ENCODE data around the gene ZDHHC8. TPM values are rescaled to one million over a fixed set of nuclear protein-coding genes. Genes with fewer than 3 reads are reported as not detected.

ZDHHC8 gene
- total RNA-seq, 2 donors from 2014 or later = 82.2 to 82.3 TPM

GRCh38 chr22:20131859-20132685 lies 468 bp downstream of the ZDHHC8 start:
- Histone ChIP-seq H3K4me1 (ENCODE audit: control insufficient read depth, insufficient read depth, low read length) (no peaks in the 10 kb centered on the region), H3K9me3 (ENCODE audit: control insufficient read depth, low read length) (no peaks in the 10 kb centered on the region), H3K36me3 (ENCODE audit: control insufficient read depth, insufficient read depth, low read length) (peaks cover 16% of the 10 kb centered on the region), H3K27me3 (ENCODE audit: control insufficient read depth, insufficient read depth, low read length, poor library complexity, severe bottlenecking) (no peaks in the 10 kb centered on the region), H3K27ac (ENCODE audit: low read depth, low read length) (no peak overlapping the region), H3K4me3 (ENCODE audit: low read length) (peak overlapping the region; percentile 75), H3K9ac (ENCODE audit: extremely low read depth, low read length, poor library complexity, severe bottlenecking) (peak overlapping the region; percentile 6)
- H3K27ac Mint-ChIP-seq = no peak overlapping the region
- H3K4me1 Mint-ChIP-seq = no peaks in the 10 kb centered on the region
- no peaks in the 10 kb centered on the region for H3K27me3 Mint-ChIP-seq (ENCODE audit: insufficient read depth)
- peaks cover 11% of the 10 kb centered on the region for H3K36me3 Mint-ChIP-seq (ENCODE audit: low read depth)
- no peak for DNase-seq
- H3K4me3 Mint-ChIP-seq = peak overlapping the region; percentile 57
- no peak for TF ChIP-seq CTCF (conservative IDR thresholded peaks at IDR 0.05)
- H3K9me3 Mint-ChIP-seq = no peaks in the 10 kb centered on the region
- 4 to 6% methylated on average over 16 to 72 of the region's 72 CpGs for WGBS, 2 experiments (ENCODE audit: insufficient coverage in 1 of 2, insufficient read length in 1 of 2)

- H3K27me3 Mint-ChIP-seq (ENCODE audit: insufficient read depth) = no peaks in the 10 kb centered on the region
Measured at GRCh38 chr22:20132686-20133246, 1.2 kb downstream of the ZDHHC8 start.

More at GRCh38 chr22:20132686-20133246, 1.2 kb downstream of the ZDHHC8 start:
- H3K36me3 Mint-ChIP-seq (ENCODE audit: low read depth) = peaks cover 4% of the 10 kb centered on the region
- no peak for DNase-seq
- peak overlapping the region; percentile 57 for H3K4me3 Mint-ChIP-seq
- H3K27ac ChIP-seq (ENCODE audit: low read depth, low read length) = no peak overlapping the region
- TF ChIP-seq CTCF (conservative IDR thresholded peaks at IDR 0.05) = no peak
- H3K9me3 Mint-ChIP-seq = no peaks in the 10 kb centered on the region
- peaks cover 9% of the 10 kb centered on the region for H3K36me3 ChIP-seq (ENCODE audit: control insufficient read depth, insufficient read depth, low read length)
- no peaks in the 10 kb centered on the region for H3K9me3 ChIP-seq (ENCODE audit: control insufficient read depth, low read length)
- H3K4me3 ChIP-seq (ENCODE audit: low read length) = peak overlapping the region; percentile 75
- no peaks in the 10 kb centered on the region for H3K4me1 Mint-ChIP-seq
- 86 to 88% methylated on average over 14 to 16 of the region's 16 CpGs for WGBS, 2 experiments (ENCODE audit: insufficient coverage in 1 of 2, insufficient read length in 1 of 2)
- no peaks in the 10 kb centered on the region for H3K4me1 ChIP-seq (ENCODE audit: control insufficient read depth, insufficient read depth, low read length)
- H3K9ac ChIP-seq (ENCODE audit: extremely low read depth, low read length, poor library complexity, severe bottlenecking) = peak overlapping the region; percentile 1
- H3K27ac Mint-ChIP-seq = no peak overlapping the region
- H3K27me3 ChIP-seq (ENCODE audit: control insufficient read depth, insufficient read depth, low read length, poor library complexity, severe bottlenecking) = no peaks in the 10 kb centered on the region
